Karpas-422 (cell line): ENCODE measurements around the gene CMTM8. TPM values are rescaled to one million over a fixed set of nuclear protein-coding genes. Genes with fewer than 3 reads are reported as not detected.

Experiments used
- DNase-seq: peaks from one replicate; pipeline ENCODE4 v3.0.0-alpha.2; 2015
- H2AFZ ChIP-seq: fragments of 200-600 bp; sonication (generic); 2 replicates; pipeline ENCODE4 v1.6.1; 2014; ENCODE audit warnings: antibody characterized with exemption, low read length, mixed read lengths
- H3K27ac ChIP-seq: fragments of 200-600 bp; sonication (generic); 2 replicates; pipeline ENCODE4 v1.5.1; 2014; ENCODE audit warnings: mild to moderate bottlenecking, low read length, moderate library complexity
- H3K27me3 ChIP-seq: fragments of 200-600 bp; sonication (generic); 2 replicates; pipeline ENCODE4 v1.6.1; 2014; ENCODE audit warnings: low read length, mixed read lengths
- H3K36me3 ChIP-seq: fragments of 200-600 bp; sonication (generic); 2 replicates; pipeline ENCODE4 v1.6.1; 2014; ENCODE audit warnings: low read length, mixed read lengths; ENCODE audit not compliant: insufficient read depth
- H3K4me1 ChIP-seq: fragments of 200-600 bp; sonication (generic); 2 replicates; pipeline ENCODE4 v1.6.1; 2014; ENCODE audit warnings: mild to moderate bottlenecking, low read length, mixed read lengths
- H3K4me2 ChIP-seq: fragments of 200-600 bp; sonication (generic); 2 replicates; pipeline ENCODE4 v1.6.1; 2014; ENCODE audit warnings: low read length, low read depth, mild to moderate bottlenecking; ENCODE audit not compliant: poor library complexity, severe bottlenecking
- H3K4me3 ChIP-seq: fragments of 200-600 bp; sonication (generic); 2 replicates; pipeline ENCODE4 v1.5.1; 2014; ENCODE audit warnings: mild to moderate bottlenecking, antibody characterized with exemption, low read length, mixed read lengths
- H3K79me2 ChIP-seq: fragments of 200-600 bp; sonication (generic); 2 replicates; pipeline ENCODE4 v1.6.1; 2014; ENCODE audit warnings: mild to moderate bottlenecking, low read length, mixed read lengths
- H3K9ac ChIP-seq: fragments of 200-600 bp; sonication (generic); 2 replicates; pipeline ENCODE4 v1.6.0; 2014; ENCODE audit warnings: low read length
- H3K9me2 ChIP-seq: fragments of 200-600 bp; sonication (generic), shearing (Covaris generic); replicated peaks from 2 replicates; pipeline ENCODE4 v1.6.0; 2014; ENCODE audit warnings: mild to moderate bottlenecking, low read length, moderate library complexity; ENCODE audit not compliant: insufficient read depth
- H3K9me3 ChIP-seq: fragments of 300-700, 200-600 bp; sonication (generic); 2 replicates; pipeline ENCODE4 v1.6.1; 2014; ENCODE audit warnings: low read length, mixed read lengths
- H4K20me1 ChIP-seq: fragments of 200-600 bp; sonication (generic); 2 replicates; pipeline ENCODE4 v1.6.1; 2014; ENCODE audit warnings: mild to moderate bottlenecking, antibody characterized with exemption, low read length, low read depth; ENCODE audit not compliant: insufficient read depth
- total RNA-seq: library from RNA; depleted of rRNA; stranded (reverse); fragments of >200 nt; shearing (Covaris generic); gene quantifications from 2 replicates; pipeline ENCODE4 v1.2.3, GENCODE V29; 2014; ENCODE audit warnings: low replicate concordance

The CMTM8 gene
- total RNA-seq, 1 experiment from 2014 or later, result 0.19 TPM

DNA sequence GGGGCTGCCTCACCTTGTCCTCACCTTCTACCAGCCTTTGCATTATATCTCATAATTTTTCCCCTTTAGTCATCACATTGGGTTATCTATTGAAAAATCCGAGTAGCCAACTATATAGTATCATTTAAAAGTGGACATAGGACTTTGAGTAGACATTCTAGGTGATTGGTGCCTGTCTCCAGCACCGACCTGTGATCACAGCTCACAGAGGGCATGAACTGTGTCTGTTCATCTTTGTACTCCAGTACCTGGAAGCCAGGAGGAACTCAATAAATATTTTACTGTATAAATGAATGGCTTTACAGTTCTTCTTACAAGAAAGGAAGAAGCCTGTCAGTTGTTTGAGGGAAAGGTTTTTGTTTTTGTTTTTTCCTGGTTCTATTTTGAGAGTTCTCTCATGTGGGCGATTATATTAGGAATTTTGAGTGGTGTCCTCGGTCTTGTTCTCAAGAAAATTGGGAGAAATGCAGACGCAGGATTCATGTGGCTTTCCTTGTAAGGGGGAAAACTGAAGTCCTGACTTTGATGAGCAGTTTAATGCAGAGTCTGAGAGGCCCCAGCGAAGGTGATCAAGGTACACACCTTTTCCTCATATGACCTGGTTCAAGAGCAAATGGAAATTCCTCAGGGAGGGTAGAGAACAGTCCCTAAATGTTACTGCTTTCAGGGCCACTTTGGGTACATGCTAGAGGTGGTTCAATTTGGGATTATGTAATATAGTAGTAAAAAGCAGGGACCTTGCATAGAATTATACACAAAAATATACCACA, 46.1 kb downstream of the CMTM8 start:
- H3K9me3 ChIP-seq, result no peaks in the 10 kb centered on the region
- no peaks in the 10 kb centered on the region for H3K36me3 ChIP-seq
- H3K27me3 ChIP-seq, result no peaks in the 10 kb centered on the region
- DNase-seq, result no peak
- no peak overlapping the region for H3K4me2 ChIP-seq
- no peaks in the 10 kb centered on the region for H3K79me2 ChIP-seq
- H3K4me3 ChIP-seq, result no peak overlapping the region
- H3K9me2 ChIP-seq, result no peaks in the 10 kb centered on the region
- H3K27ac ChIP-seq, result no peak overlapping the region
- no peak overlapping the region for H2AFZ ChIP-seq
- H3K9ac ChIP-seq, result no peak overlapping the region
- no peaks in the 10 kb centered on the region for H4K20me1 ChIP-seq
- no peaks in the 10 kb centered on the region; the same call in 1 of the 2 replicates for H3K4me1 ChIP-seq

DNA sequence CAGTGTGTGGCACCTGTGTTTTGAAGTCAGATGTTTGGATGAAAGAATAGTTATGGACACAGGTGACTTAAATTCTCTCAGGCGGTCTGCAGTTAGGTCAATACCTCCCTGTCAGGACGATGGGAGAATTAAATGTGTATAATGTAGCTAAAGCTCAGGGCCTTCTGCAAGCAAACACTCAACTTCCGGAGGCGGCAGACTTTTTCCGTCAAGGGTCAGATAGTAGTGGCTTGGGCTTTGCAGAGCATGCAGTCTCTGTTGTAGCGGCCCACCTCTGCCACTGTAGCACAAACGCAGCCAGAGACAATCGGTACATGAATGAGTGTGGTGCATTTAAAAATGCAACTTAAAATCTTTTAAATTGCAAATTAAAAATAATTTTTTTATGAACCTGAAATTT, 47.4 kb downstream of the CMTM8 start:
- H4K20me1 ChIP-seq, result no peaks in the 10 kb centered on the region
- no peaks in the 10 kb centered on the region for H3K9me2 ChIP-seq
- H2AFZ ChIP-seq, result no peak overlapping the region
- H3K9ac ChIP-seq, result no peak overlapping the region
- H3K27ac ChIP-seq, result no peak overlapping the region
- no peak overlapping the region for H3K4me2 ChIP-seq
- no peaks in the 10 kb centered on the region; the same call in 1 of the 2 replicates for H3K4me1 ChIP-seq
- no peaks in the 10 kb centered on the region for H3K79me2 ChIP-seq
- H3K9me3 ChIP-seq, result no peaks in the 10 kb centered on the region
- H3K4me3 ChIP-seq, result no peak overlapping the region
- no peaks in the 10 kb centered on the region for H3K36me3 ChIP-seq
- no peak for DNase-seq
- no peaks in the 10 kb centered on the region for H3K27me3 ChIP-seq

GRCh38 chr3:32288819-32289218, 50.3 kb downstream of the CMTM8 start:
- Histone ChIP-seq H3K4me3 (no peak overlapping the region), H3K36me3 (no peaks in the 10 kb centered on the region), H3K4me2 (no peak overlapping the region), H3K9me3 (no peaks in the 10 kb centered on the region), H3K27ac (no peak overlapping the region), H3K27me3 (no peaks in the 10 kb centered on the region), H3K79me2 (no peaks in the 10 kb centered on the region), H3K4me1 (no peaks in the 10 kb centered on the region), H2AFZ (no peak overlapping the region), H3K9me2 (no peaks in the 10 kb centered on the region), H3K9ac (no peak overlapping the region), H4K20me1 (no peaks in the 10 kb centered on the region)
- peak; percentile 48 for DNase-seq

GRCh38 chr3:32290619-32291018, 52.1 kb downstream of the CMTM8 start:
- Histone ChIP-seq H2AFZ (no peak overlapping the region), H3K4me3 (no peak overlapping the region), H3K9ac (no peak overlapping the region), H3K9me2 (no peaks in the 10 kb centered on the region), H3K4me2 (no peak overlapping the region), H3K79me2 (no peaks in the 10 kb centered on the region), H3K27me3 (no peaks in the 10 kb centered on the region), H3K27ac (no peak overlapping the region), H3K36me3 (no peaks in the 10 kb centered on the region), H4K20me1 (no peaks in the 10 kb centered on the region), H3K9me3 (no peaks in the 10 kb centered on the region), H3K4me1 (no peaks in the 10 kb centered on the region)
- DNase-seq, result no peak

- H2AFZ ChIP-seq, result no peak overlapping the region
- no peaks in the 10 kb centered on the region for H3K27me3 ChIP-seq
- H3K9me3 ChIP-seq, result no peaks in the 10 kb centered on the region
- DNase-seq, result no peak
- H3K36me3 ChIP-seq, result no peaks in the 10 kb centered on the region
- no peaks in the 10 kb centered on the region for H3K4me1 ChIP-seq
- no peaks in the 10 kb centered on the region for H3K9me2 ChIP-seq
- no peak overlapping the region for H3K4me2 ChIP-seq
- no peak overlapping the region for H3K27ac ChIP-seq
- H3K9ac ChIP-seq, result no peak overlapping the region
- H4K20me1 ChIP-seq, result no peaks in the 10 kb centered on the region
- H3K4me3 ChIP-seq, result no peak overlapping the region
- H3K79me2 ChIP-seq, result no peaks in the 10 kb centered on the region
These were observed 53.8 kb downstream of the CMTM8 start for GRCh38 chr3:32292085-32292796.

DNA sequence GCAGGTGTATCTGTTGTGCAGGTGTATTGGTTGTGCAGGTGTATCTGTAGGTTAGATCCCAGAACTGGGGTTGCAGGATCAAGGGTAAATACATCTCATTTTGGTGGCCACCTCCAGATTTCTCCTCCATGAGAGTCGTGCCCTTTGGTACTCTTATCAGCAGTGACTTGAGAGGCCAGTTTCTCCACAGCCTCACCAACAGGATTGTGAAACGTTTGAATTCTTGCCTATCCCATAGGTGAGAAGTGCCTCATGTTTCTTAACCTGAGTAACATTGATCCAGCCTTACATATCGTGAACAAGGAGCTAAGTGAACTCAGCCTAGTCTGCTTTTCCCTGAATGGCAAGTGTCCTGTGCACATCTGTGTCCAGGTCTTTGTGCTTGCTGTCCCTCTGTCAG, 55.4 kb downstream of the CMTM8 start:
- no peak for DNase-seq
- H3K27ac ChIP-seq, result no peak overlapping the region
- H3K9ac ChIP-seq, result no peak overlapping the region
- no peaks in the 10 kb centered on the region for H3K36me3 ChIP-seq
- H3K4me3 ChIP-seq, result no peak overlapping the region
- no peaks in the 10 kb centered on the region for H4K20me1 ChIP-seq
- no peak overlapping the region for H2AFZ ChIP-seq
- H3K4me1 ChIP-seq, result no peaks in the 10 kb centered on the region
- H3K27me3 ChIP-seq, result no peaks in the 10 kb centered on the region
- H3K79me2 ChIP-seq, result no peaks in the 10 kb centered on the region
- no peak overlapping the region for H3K4me2 ChIP-seq
- no peaks in the 10 kb centered on the region for H3K9me3 ChIP-seq
- no peaks in the 10 kb centered on the region for H3K9me2 ChIP-seq

DNA sequence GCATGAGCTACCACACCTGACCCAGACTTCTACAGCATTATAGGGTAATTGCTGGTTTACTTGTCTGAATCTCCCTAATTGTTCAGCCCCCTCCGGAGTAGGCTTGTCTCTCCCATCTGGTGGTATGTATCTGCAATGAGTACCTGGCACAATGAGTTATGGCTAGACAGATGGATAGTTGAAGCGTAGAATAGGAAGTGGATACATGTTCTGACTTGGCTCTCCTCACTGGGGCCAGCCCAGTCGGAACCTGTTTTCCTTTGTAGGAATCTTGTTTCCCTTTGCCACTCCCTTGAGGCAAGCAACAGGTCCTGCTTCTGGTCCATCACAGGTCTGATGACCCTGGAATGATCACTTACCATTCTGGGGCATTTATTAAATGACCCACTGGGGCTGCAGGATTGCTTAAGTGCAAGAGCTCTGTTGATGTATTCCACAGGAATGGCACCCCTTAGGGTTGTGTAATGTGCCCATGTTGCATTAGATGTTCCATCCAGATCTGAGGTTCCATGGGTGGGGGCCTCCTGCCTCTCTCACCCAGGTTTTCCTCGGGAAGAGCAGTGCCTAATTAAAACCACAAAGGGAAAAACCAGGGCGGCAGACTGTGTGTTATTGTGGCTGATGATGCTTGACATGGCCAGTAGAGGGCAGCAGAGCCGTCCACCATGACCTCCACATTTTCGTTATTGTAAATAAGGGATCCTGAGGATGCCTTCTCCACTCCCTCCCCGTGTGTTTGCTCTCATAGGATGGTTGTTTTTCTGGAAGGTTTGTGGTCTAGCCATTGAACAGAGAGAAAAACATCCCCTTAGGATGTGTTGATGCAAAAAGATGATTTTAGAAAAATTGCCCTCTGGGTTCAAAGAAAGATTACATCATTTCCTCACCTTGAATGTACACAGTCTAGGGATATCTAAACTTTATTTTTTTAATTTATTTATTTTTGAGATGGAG, 58.0 kb downstream of the CMTM8 start:
- Histone ChIP-seq H3K9me2 (no peaks in the 10 kb centered on the region), H3K27ac (no peak overlapping the region), H3K79me2 (no peaks in the 10 kb centered on the region), H2AFZ (no peak overlapping the region), H3K9ac (no peak overlapping the region), H3K36me3 (no peaks in the 10 kb centered on the region), H3K4me3 (no peak overlapping the region), H3K27me3 (no peaks in the 10 kb centered on the region), H3K4me2 (no peak overlapping the region), H3K4me1 (no peaks in the 10 kb centered on the region), H3K9me3 (no peaks in the 10 kb centered on the region), H4K20me1 (no peaks in the 10 kb centered on the region)
- DNase-seq, result peak; percentile 74

DNA sequence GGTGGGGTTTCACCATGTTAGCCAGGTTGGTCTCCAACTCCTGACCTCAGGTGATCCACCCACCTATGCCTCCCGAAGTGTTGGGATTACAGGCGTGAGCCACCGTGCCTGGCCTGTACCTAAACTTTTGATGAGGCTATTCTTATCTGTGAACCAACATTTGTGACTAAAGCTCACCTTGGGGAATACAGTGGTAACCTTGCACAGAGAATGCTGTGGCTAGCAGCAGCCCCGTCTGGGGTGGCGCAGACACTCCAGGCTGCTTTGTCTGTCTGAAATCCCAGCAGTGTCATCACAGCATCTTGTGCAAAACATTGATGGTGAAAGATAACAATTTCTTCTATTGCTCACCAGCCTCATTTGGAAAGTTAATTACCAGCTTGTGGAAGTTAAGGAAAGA, 58.9 kb downstream of the CMTM8 start:
- Histone ChIP-seq H3K27ac (no peak overlapping the region), H3K4me3 (no peak overlapping the region), H3K79me2 (no peaks in the 10 kb centered on the region), H3K9me3 (no peaks in the 10 kb centered on the region), H3K36me3 (no peaks in the 10 kb centered on the region), H3K4me1 (no peaks in the 10 kb centered on the region), H3K4me2 (no peak overlapping the region), H3K9ac (no peak overlapping the region), H3K27me3 (no peaks in the 10 kb centered on the region), H3K9me2 (no peaks in the 10 kb centered on the region), H4K20me1 (no peaks in the 10 kb centered on the region), H2AFZ (no peak overlapping the region)
- DNase-seq, result no peak
